Mucosa of stomach (tissue), 1 donor: ENCODE data around the gene CCDC86.

Experiments
- H3K27me3 ChIP-seq: one replicate; pipeline ENCODE4 v1.7.0; 2013; ENCODE audit warnings: mild to moderate bottlenecking, low read length; ENCODE audit not compliant: control insufficient read depth, insufficient read depth
- H3K36me3 ChIP-seq: one replicate; pipeline ENCODE4 v1.7.0; 2013; ENCODE audit warnings: low read length; ENCODE audit not compliant: control insufficient read depth, insufficient read depth
- H3K4me1 ChIP-seq: one replicate; pipeline ENCODE4 v1.7.0; 2013; ENCODE audit warnings: mild to moderate bottlenecking, low read length; ENCODE audit not compliant: control insufficient read depth, insufficient read depth
- H3K4me3 ChIP-seq: one replicate; pipeline ENCODE4 v1.7.0; 2013; ENCODE audit warnings: low read length
- H3K9ac ChIP-seq: one replicate; pipeline ENCODE4 v1.7.0; 2013; ENCODE audit warnings: mild to moderate bottlenecking, low read length, moderate library complexity
- H3K9me3 ChIP-seq: one replicate; pipeline ENCODE4 v1.7.0; 2013; ENCODE audit warnings: mild to moderate bottlenecking, low read length, moderate library complexity; ENCODE audit not compliant: control insufficient read depth
- donor health status: Pancreatic carcinoma.

The CCDC86 gene, protein sequence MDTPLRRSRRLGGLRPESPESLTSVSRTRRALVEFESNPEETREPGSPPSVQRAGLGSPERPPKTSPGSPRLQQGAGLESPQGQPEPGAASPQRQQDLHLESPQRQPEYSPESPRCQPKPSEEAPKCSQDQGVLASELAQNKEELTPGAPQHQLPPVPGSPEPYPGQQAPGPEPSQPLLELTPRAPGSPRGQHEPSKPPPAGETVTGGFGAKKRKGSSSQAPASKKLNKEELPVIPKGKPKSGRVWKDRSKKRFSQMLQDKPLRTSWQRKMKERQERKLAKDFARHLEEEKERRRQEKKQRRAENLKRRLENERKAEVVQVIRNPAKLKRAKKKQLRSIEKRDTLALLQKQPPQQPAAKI

DNA sequence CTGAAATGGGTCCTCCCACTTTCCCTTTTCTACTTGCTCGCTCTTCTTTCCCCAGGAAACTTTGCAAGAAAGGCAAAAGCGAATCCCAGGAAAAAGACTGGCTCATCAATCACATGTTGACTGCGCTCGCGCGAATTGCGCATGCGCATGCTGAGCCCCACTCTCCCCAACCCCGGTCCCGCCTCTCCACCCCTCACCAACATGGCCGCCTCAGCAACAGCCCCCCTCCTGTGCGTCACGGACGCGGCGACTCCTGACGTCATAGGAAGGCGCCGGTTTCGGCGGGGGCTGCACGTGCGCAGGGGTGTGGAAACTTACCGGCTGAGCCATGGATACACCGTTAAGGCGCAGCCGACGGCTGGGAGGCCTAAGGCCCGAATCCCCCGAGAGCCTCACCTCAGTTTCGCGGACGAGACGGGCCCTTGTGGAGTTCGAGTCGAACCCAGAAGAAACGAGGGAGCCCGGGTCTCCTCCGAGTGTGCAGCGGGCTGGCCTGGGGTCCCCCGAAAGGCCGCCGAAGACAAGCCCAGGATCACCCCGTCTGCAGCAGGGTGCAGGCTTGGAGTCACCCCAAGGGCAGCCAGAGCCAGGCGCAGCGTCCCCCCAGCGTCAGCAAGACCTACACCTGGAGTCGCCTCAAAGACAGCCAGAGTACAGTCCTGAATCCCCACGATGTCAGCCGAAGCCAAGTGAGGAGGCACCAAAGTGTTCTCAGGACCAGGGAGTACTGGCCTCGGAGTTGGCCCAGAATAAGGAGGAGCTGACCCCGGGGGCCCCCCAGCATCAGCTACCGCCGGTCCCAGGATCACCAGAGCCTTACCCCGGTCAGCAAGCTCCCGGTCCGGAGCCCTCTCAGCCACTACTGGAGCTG, at the start of gene CCDC86:
Gene CCDC86, plus strand, starts transcription at position 317 of the 871 bp plus-strand sequence. Its CDS starts 12 bp downstream, at position 329.
- Histone ChIP-seq H3K9ac (peak within 1 kb of the TSS; percentile 80), H3K9me3 (no peaks in the 10 kb centered on the region), H3K4me1 (peaks cover 32% of the 10 kb centered on the region), H3K36me3 (no peaks in the 10 kb centered on the region), H3K27me3 (no peaks in the 10 kb centered on the region), H3K4me3 (peak within 1 kb of the TSS; percentile 81)

DNA sequence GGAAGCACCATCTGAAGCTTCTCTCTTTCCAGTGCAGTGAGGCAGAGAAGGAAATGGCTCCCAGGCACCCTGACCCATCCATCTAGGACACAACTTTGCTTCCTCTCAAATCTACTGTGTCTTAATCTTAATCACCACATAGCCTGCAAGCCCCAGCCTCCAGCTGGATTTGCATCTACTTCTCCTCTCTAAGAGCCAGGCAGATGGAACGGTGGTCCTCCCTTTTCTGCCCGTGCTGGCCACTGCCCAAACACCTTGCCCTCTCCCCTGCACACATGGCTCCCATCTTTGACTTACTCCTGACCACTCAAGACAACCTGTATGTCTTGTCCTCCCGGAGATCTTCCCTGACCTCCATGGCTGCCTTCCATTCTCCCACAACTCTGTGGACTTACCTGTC, 49.4 kb upstream of the CCDC86 start:
- Histone ChIP-seq H3K36me3 (no peaks in the 10 kb centered on the region), H3K9ac (no peak overlapping the region), H3K9me3 (no peaks in the 10 kb centered on the region), H3K4me1 (no peaks in the 10 kb centered on the region), H3K27me3 (peaks cover 3% of the 10 kb centered on the region), H3K4me3 (no peak overlapping the region)

DNA sequence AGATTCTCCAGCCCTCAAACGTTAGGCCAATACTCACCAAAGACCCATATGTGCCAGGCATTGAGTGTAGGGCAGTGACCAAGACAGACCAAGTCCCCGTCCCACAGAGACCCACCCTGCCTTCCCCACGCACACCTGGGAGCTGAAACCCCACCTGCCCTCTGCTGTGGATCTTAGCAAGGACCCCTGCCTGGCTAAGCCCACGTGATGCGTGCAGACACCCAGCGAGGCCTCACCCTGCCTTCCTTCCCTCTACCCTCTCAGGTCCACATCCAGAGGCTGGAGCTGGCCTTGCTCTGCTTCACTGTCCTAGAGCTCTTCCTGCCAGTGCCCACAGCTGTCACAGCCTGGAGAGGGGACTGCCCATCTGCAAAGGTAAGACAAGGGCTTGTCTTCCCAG, 46.6 kb upstream of the CCDC86 start:
- Histone ChIP-seq H3K36me3 (no peaks in the 10 kb centered on the region), H3K27me3 (peaks cover 3% of the 10 kb centered on the region), H3K9me3 (no peaks in the 10 kb centered on the region), H3K9ac (no peak overlapping the region), H3K4me3 (no peak overlapping the region), H3K4me1 (no peaks in the 10 kb centered on the region)

DNA sequence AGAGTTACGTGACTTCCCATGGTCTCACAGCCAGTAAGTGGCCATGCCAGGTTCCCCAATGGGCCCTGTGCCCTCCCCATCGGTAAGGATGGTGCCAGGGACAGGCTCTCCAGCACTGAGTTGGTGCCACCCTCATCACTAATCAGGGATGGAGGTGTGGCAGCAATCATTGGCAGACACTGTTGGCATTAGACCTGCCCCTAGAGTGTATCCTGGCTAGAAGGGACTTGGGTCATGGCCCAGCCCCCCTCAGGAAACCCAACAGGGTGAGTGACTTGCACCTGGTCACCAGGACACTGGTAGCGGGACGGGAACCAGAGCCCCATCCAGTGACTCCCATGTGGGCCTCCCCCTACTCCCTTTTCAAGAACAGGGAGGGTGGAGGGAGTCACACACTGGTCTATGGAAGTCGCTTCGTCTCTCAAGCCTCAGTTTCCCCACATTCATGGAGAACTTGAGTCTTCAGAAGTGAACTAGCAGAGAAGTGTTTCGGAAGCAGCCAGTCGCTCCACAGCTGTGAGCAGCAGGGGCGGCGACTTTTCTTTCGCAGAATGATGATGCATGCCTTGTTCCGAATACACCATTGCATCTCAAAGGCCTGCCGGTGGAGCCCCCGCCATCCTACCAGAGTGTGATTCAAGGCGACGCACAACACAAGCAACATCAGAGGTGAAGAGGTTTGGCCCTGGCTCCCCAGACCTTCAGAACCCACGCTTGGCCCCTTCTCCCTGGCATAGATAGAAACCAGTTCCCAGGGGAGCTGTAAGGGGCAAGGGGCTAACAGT, 43.9 kb upstream of the CCDC86 start:
- H3K9me3 ChIP-seq = no peaks in the 10 kb centered on the region
- no peaks in the 10 kb centered on the region for H3K4me1 ChIP-seq
- no peak overlapping the region for H3K4me3 ChIP-seq
- no peaks in the 10 kb centered on the region for H3K36me3 ChIP-seq
- H3K9ac ChIP-seq = no peak overlapping the region
- peaks cover 3% of the 10 kb centered on the region for H3K27me3 ChIP-seq

DNA sequence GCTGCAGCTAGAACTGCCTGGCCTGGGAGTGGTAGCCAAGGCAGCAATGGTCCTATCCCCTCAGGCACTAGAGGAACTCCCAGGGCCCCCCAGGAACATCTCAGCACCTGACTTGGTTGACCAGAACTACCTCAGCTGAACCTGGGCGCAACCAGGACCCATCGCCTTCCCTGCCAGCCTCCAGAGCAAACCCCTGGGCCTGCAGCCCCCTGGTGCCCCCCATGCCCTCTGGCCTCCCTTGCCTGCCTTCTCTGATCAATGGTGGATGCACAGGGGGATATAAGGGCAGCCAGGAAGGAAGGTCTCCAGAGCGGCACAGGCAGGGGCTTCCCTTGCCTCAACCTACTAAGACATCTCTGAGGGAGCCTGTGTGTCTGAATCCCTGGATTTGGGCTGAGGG, 43.3 kb upstream of the CCDC86 start:
- no peaks in the 10 kb centered on the region for H3K36me3 ChIP-seq
- H3K9me3 ChIP-seq = no peaks in the 10 kb centered on the region
- no peak overlapping the region for H3K9ac ChIP-seq
- peaks cover 3% of the 10 kb centered on the region for H3K27me3 ChIP-seq
- H3K4me1 ChIP-seq = no peaks in the 10 kb centered on the region
- H3K4me3 ChIP-seq = no peak overlapping the region

DNA sequence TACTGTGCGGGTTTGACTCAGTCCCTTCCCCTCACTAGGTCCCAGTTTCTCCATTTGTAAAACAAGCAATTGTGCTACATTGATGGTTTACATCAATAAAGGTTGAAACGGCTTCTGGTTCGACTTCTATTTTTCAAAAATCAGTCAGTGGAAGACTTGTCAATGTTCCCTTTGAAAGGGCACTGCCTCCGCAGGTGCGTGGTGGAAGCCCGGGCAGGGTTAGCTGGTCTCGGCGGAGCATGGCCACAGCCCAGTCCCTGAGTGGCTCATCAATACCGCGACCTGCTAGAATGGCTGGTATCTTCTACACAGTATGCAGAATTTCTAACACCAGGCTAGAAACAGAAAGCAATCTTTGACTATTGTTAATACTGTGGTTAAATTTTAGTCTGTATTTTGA, 40.7 kb upstream of the CCDC86 start:
- Histone ChIP-seq H3K9me3 (no peaks in the 10 kb centered on the region), H3K9ac (no peak overlapping the region), H3K4me1 (no peaks in the 10 kb centered on the region), H3K4me3 (no peak overlapping the region), H3K36me3 (no peaks in the 10 kb centered on the region), H3K27me3 (peaks cover 3% of the 10 kb centered on the region)

DNA sequence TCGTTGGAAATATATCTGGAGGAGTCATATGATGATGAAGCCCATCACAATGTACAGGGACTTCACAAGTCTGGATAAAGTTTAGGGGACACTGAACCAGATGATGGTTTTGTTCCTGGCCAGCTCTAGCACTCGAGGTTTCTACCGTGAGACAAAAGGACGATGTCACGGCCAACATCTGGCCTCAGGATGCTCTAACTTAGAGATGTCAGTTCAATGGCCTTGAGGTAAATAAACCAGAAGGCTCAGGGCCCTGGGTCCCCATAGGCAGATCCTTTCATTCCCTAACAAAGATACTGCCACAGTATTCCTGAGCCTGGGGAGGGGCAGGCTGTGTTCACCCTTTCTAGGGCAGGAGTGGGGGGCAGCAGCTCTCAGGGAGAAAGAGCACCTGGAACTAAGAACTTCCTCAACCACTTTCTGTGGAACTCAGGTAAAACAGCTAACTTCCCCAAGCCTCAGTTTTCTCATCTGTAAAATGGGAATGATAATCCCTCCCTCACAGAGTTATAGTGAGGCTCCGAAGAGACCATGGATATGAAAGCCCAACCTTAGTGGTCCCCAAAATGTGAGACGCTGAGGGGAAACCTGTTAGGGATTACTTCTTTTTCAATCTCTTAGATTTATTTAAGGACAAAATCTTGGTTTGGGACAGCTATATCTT, 38.5 kb upstream of the CCDC86 start:
- no peaks in the 10 kb centered on the region for H3K36me3 ChIP-seq
- no peaks in the 10 kb centered on the region for H3K9me3 ChIP-seq
- H3K4me1 ChIP-seq = no peaks in the 10 kb centered on the region
- H3K9ac ChIP-seq = no peak overlapping the region
- H3K27me3 ChIP-seq = no peaks in the 10 kb centered on the region
- H3K4me3 ChIP-seq = no peak overlapping the region

DNA sequence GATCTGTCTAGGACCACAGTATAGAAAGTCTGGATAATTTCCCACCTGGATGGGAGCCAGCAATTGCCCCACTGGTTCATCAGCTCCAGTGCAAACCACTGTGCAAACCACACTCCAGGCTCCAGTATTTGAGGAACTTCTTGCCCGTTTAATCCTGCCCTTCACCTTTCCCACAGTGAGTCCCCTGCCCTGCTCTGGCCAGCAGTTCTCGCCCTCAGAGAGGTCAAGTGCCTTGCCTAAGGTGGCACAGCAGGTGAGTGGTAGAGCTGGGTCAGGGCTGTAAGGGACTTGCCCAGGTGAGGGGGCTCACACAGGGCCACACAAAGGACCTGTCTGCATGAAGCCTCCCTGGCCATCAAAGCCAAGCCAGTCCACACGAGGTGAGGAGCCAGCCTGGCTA, 32.7 kb upstream of the CCDC86 start:
- H3K36me3 ChIP-seq = no peaks in the 10 kb centered on the region
- no peak overlapping the region for H3K4me3 ChIP-seq
- no peaks in the 10 kb centered on the region for H3K9me3 ChIP-seq
- no peak overlapping the region for H3K9ac ChIP-seq
- H3K4me1 ChIP-seq = peaks cover 7% of the 10 kb centered on the region
- H3K27me3 ChIP-seq = no peaks in the 10 kb centered on the region

DNA sequence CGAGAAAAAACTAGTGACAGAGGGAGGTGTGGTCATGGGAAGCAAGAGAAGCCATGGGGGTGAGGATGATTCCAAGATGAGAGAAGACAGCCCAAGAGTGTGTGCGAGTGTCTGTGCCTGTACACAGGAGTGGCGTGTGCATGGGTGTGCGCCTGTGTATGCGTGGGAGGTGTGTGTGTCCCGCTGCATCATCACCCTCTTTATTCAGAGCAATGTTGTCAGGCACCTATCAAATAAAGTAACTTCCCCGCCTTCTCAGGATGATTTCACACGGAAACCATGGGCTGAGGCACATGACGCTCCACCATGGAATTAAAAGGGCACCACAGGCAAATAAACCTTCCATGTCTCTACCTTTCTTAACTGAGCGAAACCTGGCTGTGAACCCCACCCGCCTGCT, 32.2 kb upstream of the CCDC86 start:
- no peaks in the 10 kb centered on the region for H3K27me3 ChIP-seq
- H3K9ac ChIP-seq = no peak overlapping the region
- H3K4me1 ChIP-seq = peaks cover 7% of the 10 kb centered on the region
- no peak overlapping the region for H3K4me3 ChIP-seq
- no peaks in the 10 kb centered on the region for H3K36me3 ChIP-seq
- no peaks in the 10 kb centered on the region for H3K9me3 ChIP-seq

DNA sequence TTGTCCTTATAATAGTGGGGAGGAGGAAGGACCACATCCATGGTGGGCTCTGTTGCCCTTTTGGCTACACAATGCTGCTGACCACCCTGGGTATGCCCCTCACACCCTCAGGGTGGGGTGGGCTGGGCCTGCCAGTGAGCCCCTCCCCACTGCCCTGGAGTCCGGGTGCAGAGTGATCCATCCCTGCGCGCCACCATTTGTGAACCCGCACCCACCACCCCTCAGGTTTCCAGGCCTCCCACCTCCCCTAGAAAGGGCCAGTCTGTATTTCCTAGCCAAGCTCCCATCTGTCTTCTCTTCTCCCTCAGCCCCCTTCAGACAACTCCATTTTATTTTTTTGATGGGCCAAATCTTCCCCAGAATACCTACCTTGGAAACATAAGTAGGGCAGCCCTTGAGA, 31.8 kb upstream of the CCDC86 start:
- peaks cover 7% of the 10 kb centered on the region for H3K4me1 ChIP-seq
- no peaks in the 10 kb centered on the region for H3K36me3 ChIP-seq
- no peak overlapping the region for H3K4me3 ChIP-seq
- no peaks in the 10 kb centered on the region for H3K27me3 ChIP-seq
- H3K9me3 ChIP-seq = no peaks in the 10 kb centered on the region
- H3K9ac ChIP-seq = no peak overlapping the region

DNA sequence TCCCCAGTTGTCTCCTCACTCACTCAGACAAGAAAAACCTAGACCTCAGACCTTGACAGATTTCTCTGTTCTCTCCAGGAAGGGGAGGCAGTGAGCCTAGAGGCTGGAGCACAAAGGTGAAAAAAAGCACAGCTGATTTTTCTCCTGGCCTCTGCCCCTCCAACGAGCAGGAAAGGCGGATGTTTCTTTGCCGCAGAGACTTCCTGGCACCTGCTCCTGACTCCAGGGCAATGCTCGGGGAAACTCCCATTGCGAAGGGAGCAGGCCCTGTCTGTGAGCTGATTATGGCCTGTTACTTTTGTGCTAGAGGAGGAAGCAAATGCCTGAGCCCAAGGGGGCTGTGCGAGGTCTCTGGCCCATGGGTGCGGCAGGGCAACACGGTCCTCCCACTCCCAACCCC, 31.3 kb upstream of the CCDC86 start:
- no peak overlapping the region for H3K4me3 ChIP-seq
- no peaks in the 10 kb centered on the region for H3K27me3 ChIP-seq
- no peaks in the 10 kb centered on the region for H3K36me3 ChIP-seq
- H3K9ac ChIP-seq = peak overlapping the region; percentile 18
- peaks cover 7% of the 10 kb centered on the region for H3K4me1 ChIP-seq
- H3K9me3 ChIP-seq = no peaks in the 10 kb centered on the region
